Breast epithelium (tissue), 4 donors: Measurements from ENCODE around the gene TMEM270. TPM values are rescaled to one million over a fixed set of nuclear protein-coding genes. Genes with fewer than 3 reads are reported as not detected.

Experiments
- DNase-seq, 2 donors: peaks; one replicate each; pipeline ENCODE4 v3.0.0-alpha.2; 2019; ENCODE audit warnings: low spot score in 2 of 2
- H3K27ac ChIP-seq, 2 donors: fragments of 200-600 bp; sonication (generic) in 1 of 2; one replicate each; pipeline ENCODE4 v1.5.1; 2016 to 2019; ENCODE audit warnings: mild to moderate bottlenecking in 1 of 2
- H3K27me3 ChIP-seq, 2 donors: fragments of 200-600 bp; sonication (generic) in 1 of 2; one replicate each; pipeline versions ENCODE4 v1.5.1 to v1.6.0; 2017 to 2019; ENCODE audit warnings: control low read depth in 1 of 2, mild to moderate bottlenecking in 1 of 2
- H3K36me3 ChIP-seq: fragments of 200-600 bp; one replicate; pipeline ENCODE4 v1.5.1; 2019
- H3K4me1 ChIP-seq, 2 donors: fragments of 200-600 bp; sonication (generic); one replicate each; pipeline ENCODE4 v1.5.1; 2016 to 2019; ENCODE audit warnings: control low read depth in 1 of 2
- H3K4me3 ChIP-seq, 3 donors: fragments of 200-600 bp; sonication (generic); 1 replicate in 2 of 3; 2 replicates in 1 of 3; pipeline ENCODE4 v1.5.1; 2016 to 2019; ENCODE audit warnings: mild to moderate bottlenecking in 3 of 3, moderate library complexity in 2 of 3
- H3K9me3 ChIP-seq, 2 donors: fragments of 200-600 bp; sonication (generic) in 1 of 2; one replicate each; pipeline ENCODE4 v1.5.1; 2016 to 2019; ENCODE audit warnings: control low read depth in 1 of 2
- CTCF ChIP-seq, 3 donors: fragments of 450-650 bp; IDR thresholded peaks; one replicate each; pipeline ENCODE4 v1.5.1; 2016 to 2017; ENCODE audit warnings: antibody characterized with exemption in 3 of 3, mild to moderate bottlenecking in 3 of 3, moderate library complexity in 3 of 3
- POLR2A ChIP-seq: fragments of 450-650 bp; IDR thresholded peaks from one replicate; pipeline ENCODE4 v1.6.1; 2016; ENCODE audit warnings: antibody characterized with exemption, mild to moderate bottlenecking, moderate library complexity
- POLR2AphosphoS5 ChIP-seq, 3 donors: sonication (generic); formaldehyde crosslinking; IDR thresholded peaks; one replicate each; pipeline ENCODE4 v1.6.1; 2017; ENCODE audit warnings: antibody characterized with exemption in 3 of 3
- intact Hi-C: fragments of 100-400 bp; cut with DNase I; formaldehyde crosslinking; loops from one replicate; pipeline ENCODE4 v1.15.1; 2023; ENCODE audit warnings: low total_unique reads
- total RNA-seq, 3 donors: library from RNA; depleted of rRNA; stranded (reverse); fragments of >200 nt; gene quantifications; one replicate each; pipeline ENCODE4 v1.1.0, GENCODE V29; 2016

The TMEM270 gene
- total RNA-seq, 3 donors from 2014 or later: not detected

GRCh38 chr7:73864981-73865711 lies 4.2 kb downstream of the TMEM270 start:
- no peak overlapping the region for H3K4me3 ChIP-seq
- H3K9me3 ChIP-seq: no peaks in the 10 kb centered on the region
- H3K36me3 ChIP-seq: no peaks in the 10 kb centered on the region
- H3K27me3 ChIP-seq: no peaks in the 10 kb centered on the region
- TF ChIP-seq CTCF (IDR thresholded peaks at IDR 0.05) (no peak), POLR2AphosphoS5 (IDR thresholded peaks at IDR 0.05) (no peak), POLR2A (no peak)
- no peak for DNase-seq
- intact Hi-C loops: no loop called here
- no peaks in the 10 kb centered on the region for H3K4me1 ChIP-seq
- H3K27ac ChIP-seq: no peak overlapping the region

GRCh38 chr7:73865738-73866445 lies 4.9 kb downstream of the TMEM270 start:
- Histone ChIP-seq H3K4me1 (no peaks in the 10 kb centered on the region), H3K27me3 (no peaks in the 10 kb centered on the region), H3K4me3 (no peak overlapping the region), H3K9me3 (no peaks in the 10 kb centered on the region), H3K36me3 (no peaks in the 10 kb centered on the region), H3K27ac (no peak overlapping the region)
- TF ChIP-seq POLR2AphosphoS5 (IDR thresholded peaks at IDR 0.05) (no peak), POLR2A (no peak), CTCF (IDR thresholded peaks at IDR 0.05) (peak; percentile 20 to 71 (median 43))
- intact Hi-C loops: no loop called here
- no peak for DNase-seq

- no peaks in the 10 kb centered on the region for H3K36me3 ChIP-seq
- TF ChIP-seq POLR2AphosphoS5 (IDR thresholded peaks at IDR 0.05) (no peak), CTCF (IDR thresholded peaks at IDR 0.05) (no peak), POLR2A (no peak)
- H3K27ac ChIP-seq: no peak overlapping the region
- H3K9me3 ChIP-seq: no peaks in the 10 kb centered on the region
- no peaks in the 10 kb centered on the region for H3K27me3 ChIP-seq
- H3K4me1 ChIP-seq: no peaks in the 10 kb centered on the region
- intact Hi-C loops: no loop called here
- H3K4me3 ChIP-seq: no peak overlapping the region
- no peak for DNase-seq
Measured at GRCh38 chr7:73866446-73866767, 5.4 kb downstream of the TMEM270 start.

- no peaks in the 10 kb centered on the region for H3K4me1 ChIP-seq
- no peak overlapping the region for H3K4me3 ChIP-seq
- DNase-seq: no peak
- intact Hi-C loops: no loop called here
- TF ChIP-seq POLR2A: no peak
- no peak for TF ChIP-seq CTCF (IDR thresholded peaks at IDR 0.05)
- TF ChIP-seq POLR2AphosphoS5 (IDR thresholded peaks at IDR 0.05): no peak
- peak overlapping the region in 1 of 2 donors; percentile 2 for H3K27ac ChIP-seq
- no peaks in the 10 kb centered on the region for H3K9me3 ChIP-seq
- H3K27me3 ChIP-seq: no peaks in the 10 kb centered on the region
- H3K36me3 ChIP-seq: no peaks in the 10 kb centered on the region
Measured at GRCh38 chr7:73869011-73869798, 8.2 kb downstream of the TMEM270 start.
